HL-60/S4 (cell line): Measurements from ENCODE around the gene PRKRA.
"Not testable (repeated sequence)": the region's sequence is repeated elsewhere in the genome, so short reads cannot be mapped to it uniquely, and the experiment has no call there.

Experiments used
- in situ Hi-C: fragments of 300-500 bp; cut with MboI; formaldehyde crosslinking; loops from 2 replicates; pipeline ENCODE4 v1.14.3; 2022; ENCODE audit warnings: low sequenced_read_pairs

Gene PRKRA

GRCh38 chr2:178415979-178416378 is 35.0 kb downstream of the PRKRA start:
- in situ Hi-C loops: no loop called here

DNA sequence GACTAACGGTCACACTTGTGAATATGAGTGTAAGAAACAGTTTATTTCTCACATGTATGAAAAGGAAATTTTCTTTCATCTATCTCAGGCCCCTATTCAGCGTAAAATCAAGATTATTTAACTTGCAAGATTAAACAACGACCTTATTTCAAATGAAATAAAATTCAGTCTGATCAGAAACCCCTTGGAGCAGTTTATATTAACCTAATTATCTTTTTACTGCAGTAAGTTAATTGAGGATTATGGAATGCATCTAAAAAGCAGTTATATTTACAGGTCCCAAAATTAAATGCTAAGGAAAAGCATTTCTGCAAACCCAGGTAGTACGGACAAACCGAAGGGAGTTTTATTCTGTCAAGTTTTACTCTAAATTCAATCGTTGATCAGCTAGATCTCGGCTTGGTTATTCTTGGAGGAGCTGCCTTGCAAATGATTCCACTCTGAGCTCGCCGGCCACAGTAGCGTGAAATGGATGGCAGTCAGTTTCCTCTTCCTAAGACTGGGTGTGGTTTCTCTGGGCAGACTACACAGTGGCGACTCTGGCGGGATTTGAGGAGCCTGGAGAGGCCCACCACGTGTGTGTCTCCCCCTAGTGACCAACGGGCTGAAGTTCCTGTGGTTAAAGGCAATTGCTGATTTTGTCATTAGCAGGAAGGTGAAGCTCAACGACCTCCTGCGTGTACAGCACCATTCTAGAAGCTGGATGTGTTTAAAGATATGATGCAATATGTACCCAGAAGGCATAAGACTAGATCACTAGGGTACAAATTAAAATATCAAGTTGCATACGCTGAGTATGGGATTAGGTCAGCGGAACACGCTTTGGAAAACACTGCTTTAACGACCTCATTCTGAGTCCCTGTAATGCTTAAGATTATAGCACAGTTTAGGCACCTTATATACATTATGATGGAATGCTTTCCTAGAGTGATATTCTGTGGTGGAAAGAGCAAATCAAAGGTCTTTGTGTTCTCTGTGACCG is 36.4 kb downstream of the PRKRA start:
- in situ Hi-C loops: no loop called here

GRCh38 chr2:178413472-178414265 is 37.3 kb downstream of the PRKRA start:
- in situ Hi-C loops: no loop called here

DNA sequence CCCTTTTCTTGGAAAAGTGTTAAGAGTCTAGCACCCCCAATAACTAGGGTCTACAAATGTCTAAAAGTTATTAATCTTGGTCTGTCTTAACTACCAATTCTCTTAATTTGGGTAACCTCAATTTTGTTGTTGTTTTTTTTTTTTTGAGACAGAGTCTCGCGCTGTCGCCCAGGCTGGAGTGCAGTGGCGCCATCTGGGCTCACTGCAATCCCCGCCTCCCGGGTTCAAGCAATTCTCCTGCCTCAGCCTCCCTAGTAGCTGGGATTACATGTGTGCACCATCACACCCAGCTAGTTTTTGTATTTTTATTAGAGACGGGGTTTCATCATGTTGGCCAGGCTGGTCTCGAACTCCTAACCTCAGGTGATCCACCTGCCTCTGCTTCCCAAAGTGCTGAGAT is 38.5 kb downstream of the PRKRA start:
- in situ Hi-C loops: not testable (repeated sequence)

- in situ Hi-C loops: no loop called here
Observed at GRCh38 chr2:178412047-178412446, 38.9 kb downstream of the PRKRA start.

- in situ Hi-C loops: no loop called here
Observed at GRCh38 chr2:178409261-178409660, 41.7 kb downstream of the PRKRA start.

DNA sequence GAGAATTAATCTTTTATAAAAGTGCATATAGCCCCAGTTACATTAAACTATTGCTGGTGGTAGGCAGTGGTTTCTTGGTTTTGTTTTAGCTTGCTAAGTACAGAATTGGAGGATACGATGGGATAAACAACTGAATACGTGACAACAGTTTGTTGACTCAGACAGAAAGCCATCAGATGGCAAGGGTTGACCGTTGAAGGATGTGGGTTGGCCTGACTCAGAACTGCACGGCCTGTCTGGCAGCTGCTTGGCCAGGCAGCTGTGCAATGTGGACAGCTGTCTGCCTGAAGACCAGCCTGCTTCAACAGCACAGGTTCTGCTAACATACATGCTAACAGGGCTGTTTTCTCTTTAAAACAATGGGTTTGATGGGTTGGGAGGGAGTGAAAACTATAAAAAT is 46.6 kb downstream of the PRKRA start:
- in situ Hi-C loops: no loop called here

GRCh38 chr2:178403671-178404306 is 47.2 kb downstream of the PRKRA start:
- in situ Hi-C loops: no loop called here

GRCh38 chr2:178401994-178402437 is 49.0 kb downstream of the PRKRA start:
- in situ Hi-C loops: no loop called here

GRCh38 chr2:178397002-178397605 is 53.9 kb downstream of the PRKRA start:
- in situ Hi-C loops: no loop called here

GRCh38 chr2:178395941-178396570 is 54.9 kb downstream of the PRKRA start:
- in situ Hi-C loops: no loop called here

GRCh38 chr2:178395295-178395694 is 55.7 kb downstream of the PRKRA start:
- in situ Hi-C loops: no loop called here

DNA sequence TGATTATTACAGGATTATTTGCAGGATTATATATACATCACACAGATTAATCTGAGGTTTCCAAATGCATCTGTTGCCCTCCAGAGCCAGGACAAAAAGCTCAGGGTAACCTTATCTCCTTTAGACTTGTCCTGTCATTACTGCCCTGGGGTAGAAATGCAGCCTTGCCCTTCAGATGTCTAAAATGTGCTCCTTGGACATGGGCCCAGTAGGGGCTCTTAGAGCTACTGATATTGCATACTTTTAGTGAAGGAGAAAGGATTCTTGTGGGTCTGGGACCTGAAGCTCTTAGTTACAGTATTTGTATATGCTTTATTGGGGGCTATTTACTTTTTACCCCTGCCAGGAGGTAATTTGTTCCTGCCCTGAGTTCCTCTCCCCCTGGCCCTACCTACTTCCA is 56.1 kb downstream of the PRKRA start:
- in situ Hi-C loops: no loop called here

DNA sequence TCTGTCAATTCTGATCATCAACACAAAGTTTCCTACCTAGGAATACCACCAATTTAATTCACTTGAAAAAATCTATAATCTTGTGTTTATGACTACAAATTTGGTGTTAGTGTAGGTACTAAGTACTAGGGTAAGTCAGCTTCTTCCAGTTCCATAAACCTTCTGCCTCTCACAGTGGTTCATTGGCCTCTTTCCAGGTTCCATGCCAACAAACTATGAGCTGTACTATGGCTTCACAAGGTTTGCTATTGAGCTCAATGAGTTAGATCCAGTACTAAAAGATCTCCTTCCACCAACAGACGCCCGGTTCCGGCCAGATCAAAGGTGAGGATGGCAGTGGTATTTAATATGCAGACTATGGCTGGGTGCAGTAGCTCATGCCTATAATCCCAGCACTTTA is 58.8 kb downstream of the PRKRA start:
- in situ Hi-C loops: no loop called here

- in situ Hi-C loops: no loop called here
Observed at GRCh38 chr2:178391701-178392100, 59.3 kb downstream of the PRKRA start.

GRCh38 chr2:178388287-178388686 is 62.7 kb downstream of the PRKRA start:
- in situ Hi-C loops: no loop called here

DNA sequence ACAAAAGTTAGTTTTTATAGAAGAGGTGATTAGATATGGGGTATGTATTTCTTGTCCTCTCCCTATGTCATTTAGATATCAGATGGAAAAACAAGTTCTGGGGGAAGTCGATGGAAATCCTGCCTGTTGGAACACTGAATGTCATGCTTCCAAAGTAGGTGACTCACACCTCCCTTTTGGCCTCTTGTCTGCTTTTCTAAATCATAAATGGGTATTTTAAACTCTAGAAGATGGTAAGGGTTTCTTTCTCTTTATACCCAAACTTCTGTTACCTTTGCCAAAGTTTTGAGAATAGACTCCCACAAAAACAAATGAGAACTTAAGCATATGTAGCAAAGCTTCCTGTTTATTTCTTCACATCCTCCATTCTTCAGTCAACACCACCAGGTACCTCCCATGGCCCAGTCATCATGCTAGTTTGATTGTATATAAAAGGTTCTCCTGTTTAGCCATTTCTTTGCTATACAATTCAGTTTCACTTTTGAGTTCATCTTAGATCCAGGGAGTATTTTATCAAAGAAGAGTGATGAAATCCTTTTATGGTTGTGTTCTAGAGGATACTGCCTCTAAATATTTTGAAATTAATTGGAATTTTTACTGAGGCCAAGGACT is 63.9 kb downstream of the PRKRA start:
- in situ Hi-C loops: no loop called here

DNA sequence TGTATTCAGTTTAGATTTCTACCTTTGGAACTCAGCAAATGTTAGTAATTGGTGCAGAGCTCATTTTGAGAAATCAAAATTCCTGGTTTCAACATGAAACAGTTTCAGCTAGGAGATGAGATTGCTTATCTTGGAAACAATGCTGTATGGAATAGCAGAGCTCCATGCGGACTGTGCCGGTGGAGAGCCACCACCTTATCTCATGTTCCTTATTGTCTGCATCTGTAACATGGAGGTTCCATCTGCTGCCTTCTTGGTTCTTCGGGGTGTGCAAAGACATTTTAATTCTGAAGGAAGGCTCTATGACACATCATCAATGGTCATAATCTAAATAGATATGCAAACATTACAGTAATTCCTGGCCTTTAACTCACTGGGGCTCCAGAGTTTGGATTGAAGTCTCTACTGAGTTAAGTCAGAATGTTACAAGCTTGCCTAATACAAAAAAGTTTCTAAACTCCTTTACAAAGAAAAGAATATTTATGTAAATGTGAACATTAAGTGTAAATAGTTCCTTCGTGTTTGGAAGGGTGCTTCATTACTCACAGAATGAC is 65.3 kb downstream of the PRKRA start:
- in situ Hi-C loops: no loop called here

DNA sequence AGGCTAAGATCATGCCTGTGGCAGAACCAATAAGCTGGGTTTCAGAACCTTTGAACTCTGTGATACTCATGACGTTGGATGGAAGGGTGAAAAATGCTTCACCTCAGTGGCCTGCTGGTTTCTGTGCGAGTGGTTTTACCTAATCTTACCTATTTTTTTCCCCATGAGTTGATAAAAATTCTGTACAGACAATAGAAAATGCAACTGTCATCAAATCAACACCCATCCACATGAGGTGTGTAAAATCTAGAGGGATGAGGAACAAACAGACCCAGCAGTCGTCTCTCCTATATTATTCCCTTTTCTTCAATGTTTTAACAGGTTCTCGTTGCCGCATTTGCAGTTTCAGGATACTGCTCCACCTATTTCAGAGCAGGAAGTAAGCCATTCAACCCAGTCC is 67.3 kb downstream of the PRKRA start:
- in situ Hi-C loops: no loop called here
